ENCODE data around the gene DNAH12.

- TF ChIP-seq ZC3H10 (CRISPR knock-in tag; IDR thresholded peaks at IDR 0.05), result no peak
- TF ChIP-seq RARB (CRISPR knock-in tag; IDR thresholded peaks at IDR 0.05), result no peak
- TF ChIP-seq PATZ1 (CRISPR knock-in tag; IDR thresholded peaks at IDR 0.05; ENCODE audit: borderline replicate concordance), result no peak
- TF ChIP-seq ZFP30 (CRISPR knock-in tag; IDR thresholded peaks at IDR 0.05), result no peak
- no peak for TF ChIP-seq ZNF8 (CRISPR knock-in tag; IDR thresholded peaks at IDR 0.05)
- TF ChIP-seq CSDC2 (CRISPR knock-in tag; IDR thresholded peaks at IDR 0.05), result no peak
- TF ChIP-seq PPARA (CRISPR knock-in tag; IDR thresholded peaks at IDR 0.05; ENCODE audit: borderline replicate concordance), result no peak
- no peak for TF ChIP-seq ZFP3 (CRISPR knock-in tag; IDR thresholded peaks at IDR 0.05)
- TF ChIP-seq POU6F1 (CRISPR knock-in tag; IDR thresholded peaks at IDR 0.05; ENCODE audit: borderline replicate concordance, low read depth), result no peak
- no peak for TF ChIP-seq BACH2 (CRISPR knock-in tag; IDR thresholded peaks at IDR 0.05; ENCODE audit: borderline replicate concordance)
- TF ChIP-seq ARNTL (CRISPR knock-in tag; IDR thresholded peaks at IDR 0.05; ENCODE audit: borderline replicate concordance, low read depth), result no peak
Measured at GRCh38 chr3:57444469-57444868, 99.7 kb downstream of the DNAH12 start.
